ENCODE results near the gene IL20RA.
"Not testable (repeated sequence)": the region's sequence is repeated elsewhere in the genome, so short reads cannot be mapped to it uniquely, and the experiment has no call there.

Gene IL20RA

DNA sequence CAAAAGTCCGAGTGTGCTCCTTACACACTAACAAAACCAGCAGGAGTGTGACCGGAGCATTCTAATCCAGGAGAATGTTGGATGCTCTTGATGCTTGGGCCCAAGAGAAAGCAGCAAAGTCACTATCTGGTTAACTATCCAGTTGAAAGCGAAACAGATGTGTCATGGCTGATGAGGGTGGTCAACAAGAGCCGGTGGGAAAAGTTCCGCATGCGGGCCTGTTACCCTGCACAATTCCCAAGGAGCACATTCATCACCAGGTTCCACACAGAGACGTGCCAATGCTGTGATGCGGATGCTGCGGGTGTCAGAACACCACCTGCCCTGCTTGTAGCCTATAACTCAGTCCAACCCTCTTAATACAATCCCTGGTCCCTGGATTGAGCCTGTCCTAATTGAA is 38.7 kb downstream of the IL20RA start:
- DNase-seq = no peak

DNA sequence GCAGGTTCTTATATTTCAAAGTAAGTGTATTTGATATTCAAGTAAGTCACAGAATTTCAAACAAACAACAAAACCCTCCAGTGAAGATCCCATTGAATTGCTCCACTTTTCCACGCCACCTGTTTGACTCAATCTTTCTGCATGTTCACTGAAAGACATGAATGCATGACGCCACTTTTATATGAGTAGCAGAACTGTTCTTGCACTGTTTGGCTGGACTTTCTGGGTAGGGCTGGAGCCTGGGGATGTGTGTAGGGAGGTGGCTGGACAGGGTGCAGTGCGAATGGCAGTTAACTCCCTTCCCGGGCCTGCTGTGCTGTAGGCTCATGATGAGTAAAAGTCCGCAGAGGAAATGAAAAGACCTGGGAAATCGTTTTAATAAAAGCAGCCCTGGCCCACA is 39.7 kb downstream of the IL20RA start:
- DNase-seq = no peak

GRCh38 chr6:137002505-137002904 is 42.3 kb downstream of the IL20RA start:
- no peak for DNase-seq

DNA sequence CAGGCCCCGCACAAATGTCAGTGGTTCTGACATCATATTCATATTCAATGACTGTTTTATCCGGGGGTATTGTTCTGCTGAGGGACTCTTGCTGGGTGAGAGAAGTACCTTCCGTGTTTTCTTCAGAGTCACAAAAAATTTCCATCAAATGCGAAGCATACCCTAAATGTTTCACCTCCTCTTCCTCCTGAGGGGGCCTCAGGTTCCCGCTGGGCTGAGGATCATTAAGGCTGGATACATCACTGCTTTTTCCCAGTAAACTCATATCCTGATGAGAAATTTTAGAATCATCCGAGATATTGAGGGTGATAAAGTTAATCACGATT is 42.8 kb downstream of the IL20RA start:
- DNase-seq = no peak

DNA sequence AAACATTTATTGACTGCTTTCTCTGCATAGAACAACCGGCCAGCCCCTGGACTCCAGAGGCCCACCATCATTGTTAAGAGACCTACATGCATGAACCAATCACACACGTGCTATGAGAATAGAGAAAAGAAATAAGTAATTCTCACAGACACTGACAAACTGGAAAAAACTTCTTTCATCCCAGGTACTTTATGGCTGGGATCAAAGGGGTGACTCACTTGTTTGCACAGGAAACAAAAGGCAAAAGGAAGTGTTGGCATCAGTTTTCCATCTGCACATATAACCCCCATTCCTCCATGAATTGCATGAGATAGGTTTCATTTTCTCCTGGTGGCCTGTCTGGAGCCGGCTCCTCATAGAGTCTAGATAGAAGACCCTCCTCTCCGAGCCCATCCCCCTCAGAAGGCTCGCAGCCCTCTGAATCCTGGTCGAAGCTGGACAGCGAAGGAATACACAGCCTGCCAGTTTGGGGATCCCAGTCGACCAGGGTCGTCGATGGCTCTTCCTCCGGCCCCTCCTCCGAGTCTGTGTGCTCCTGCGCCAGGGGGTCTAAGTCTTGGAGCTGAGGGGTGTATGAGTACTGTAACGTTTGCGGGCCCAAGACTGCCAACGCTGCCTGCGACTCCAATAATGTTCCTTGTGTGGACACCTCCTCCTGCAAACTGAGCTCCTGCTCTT is 43.3 kb downstream of the IL20RA start:
- no peak for DNase-seq

DNA sequence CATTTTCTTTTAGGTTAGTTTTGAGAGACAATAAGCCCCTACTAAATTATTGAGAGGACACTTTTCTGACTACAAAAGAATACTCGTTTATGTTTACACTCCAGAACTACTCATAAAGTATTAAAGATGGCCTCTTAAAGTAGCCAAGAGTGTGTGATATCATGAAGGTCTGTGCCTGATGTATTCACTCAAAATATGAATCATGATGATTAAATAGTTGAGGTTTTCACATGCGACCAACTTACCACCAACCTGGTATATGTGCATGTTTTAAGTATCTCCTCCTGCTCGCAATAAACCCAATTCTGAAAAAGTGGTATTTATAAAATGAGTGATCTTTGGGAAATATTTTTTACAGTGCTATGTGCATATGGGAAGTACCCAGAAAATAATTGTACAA is 43.9 kb downstream of the IL20RA start:
- no peak for DNase-seq

DNA sequence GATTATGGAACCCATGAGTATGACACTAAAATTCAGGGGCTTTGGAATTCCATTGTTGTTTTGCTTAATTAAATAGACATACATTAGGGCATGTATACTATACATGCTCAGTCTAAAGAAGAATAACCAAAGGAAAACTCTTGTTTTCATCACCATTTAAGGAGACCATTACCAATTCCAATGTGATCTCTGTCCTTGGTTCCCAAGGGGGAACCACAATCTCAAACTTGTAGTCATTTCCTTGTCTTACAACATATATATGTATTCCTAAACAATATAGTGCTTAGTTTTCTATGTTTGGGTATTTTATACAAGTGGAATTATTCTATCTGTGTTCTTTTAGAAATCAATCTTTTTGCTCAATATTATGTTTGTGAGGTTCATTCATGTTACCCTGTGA is 49.2 kb downstream of the IL20RA start:
- DNase-seq = no peak

GRCh38 chr6:136994782-136995181 is 50.0 kb downstream of the IL20RA start:
- no peak for DNase-seq

- DNase-seq = no peak
Measured at GRCh38 chr6:136992113-136992512, 52.7 kb downstream of the IL20RA start.

DNA sequence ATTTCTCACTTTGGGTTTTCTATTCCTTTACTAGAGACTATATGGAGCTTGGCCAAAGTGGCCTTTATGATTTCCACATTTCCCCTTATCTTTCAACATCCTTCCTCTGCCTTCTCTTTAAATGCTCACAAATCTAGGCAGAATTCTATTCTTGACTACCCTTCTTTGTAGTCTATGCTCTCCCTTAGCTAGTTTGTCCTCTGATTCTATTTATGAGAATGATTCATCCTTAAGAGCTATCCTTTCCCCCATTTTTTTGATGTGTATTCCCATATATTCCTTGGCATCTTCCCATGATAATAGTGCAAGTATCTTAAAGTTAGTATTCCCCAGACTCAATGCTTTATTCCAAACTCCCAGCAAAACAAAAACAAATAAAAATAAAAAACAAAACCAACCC is 53.1 kb downstream of the IL20RA start:
- DNase-seq = no peak

DNA sequence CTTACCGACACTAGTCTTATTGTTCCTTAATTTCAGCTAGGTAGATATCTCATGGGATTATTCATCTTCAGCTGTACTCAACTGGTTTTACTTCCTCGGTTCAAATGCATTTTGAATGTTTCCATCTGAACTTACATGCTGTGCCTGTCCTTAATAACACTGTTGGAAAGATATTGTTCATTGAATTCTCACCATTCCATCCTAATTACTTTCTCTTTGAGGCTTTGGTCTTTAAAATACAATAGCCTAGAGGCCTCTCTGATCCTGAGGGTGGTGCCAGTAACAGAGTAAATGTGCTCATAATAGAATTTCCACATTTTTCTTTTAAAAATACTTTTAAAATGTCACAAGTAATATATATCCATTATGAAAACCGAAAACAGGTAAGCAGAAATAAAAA is 54.0 kb downstream of the IL20RA start:
- no peak for DNase-seq

DNA sequence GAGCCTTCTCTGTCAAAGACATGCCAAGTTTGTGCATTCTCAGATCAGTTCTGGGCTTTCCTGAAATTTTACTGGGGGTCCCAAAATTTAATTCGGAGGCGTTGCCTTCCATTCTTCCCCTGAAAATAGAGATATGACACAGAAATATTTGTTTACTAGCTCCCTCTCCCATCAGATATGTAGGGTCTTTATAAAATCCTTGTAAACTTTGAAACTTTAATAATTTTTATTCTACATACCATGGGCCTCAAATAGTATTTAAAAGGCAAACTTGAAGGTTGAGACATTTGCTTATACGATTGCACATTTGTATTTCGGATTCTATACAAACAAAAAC is 54.6 kb downstream of the IL20RA start:
- no peak for DNase-seq

GRCh38 chr6:136989571-136990241 is 55.1 kb downstream of the IL20RA start:
- DNase-seq = no peak

DNA sequence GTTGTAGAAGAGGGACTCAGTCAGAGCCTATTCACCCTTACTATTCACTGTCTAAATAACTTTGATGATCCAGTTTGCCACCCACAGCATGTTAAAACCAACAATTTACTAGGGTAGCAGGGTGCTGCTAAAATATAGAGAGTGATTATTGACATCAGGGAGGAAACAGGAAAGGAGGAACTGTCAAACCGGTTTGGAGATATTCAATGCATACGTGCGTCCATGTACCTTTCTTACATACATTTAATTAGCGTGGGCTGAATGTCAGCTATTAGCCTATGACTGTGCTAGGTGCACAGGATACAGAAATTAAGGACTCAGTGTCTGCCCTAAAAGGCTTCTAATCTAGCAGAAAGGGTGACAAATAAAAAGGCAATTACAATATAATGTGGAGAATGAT is 57.2 kb downstream of the IL20RA start:
- DNase-seq = no peak

- DNase-seq = no peak
Measured at GRCh38 chr6:136985502-136985901, 59.3 kb downstream of the IL20RA start.

DNA sequence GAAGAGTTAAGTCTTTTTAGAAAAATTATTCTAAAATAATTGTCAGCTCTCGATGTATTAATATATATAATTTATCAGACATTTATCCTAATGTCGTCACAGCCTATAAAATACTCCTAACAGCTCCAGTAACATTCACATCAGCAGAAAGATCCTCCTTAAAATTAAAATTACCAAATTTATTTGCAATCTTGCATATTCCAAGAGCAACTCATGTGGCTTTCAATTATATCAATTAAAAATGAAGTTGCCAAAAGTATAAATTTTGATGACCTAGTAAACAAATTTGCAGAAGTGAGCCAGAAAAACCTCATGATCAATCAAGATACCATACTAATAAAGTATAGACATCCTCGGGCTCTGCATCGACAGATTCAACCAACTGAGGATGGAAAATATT is 60.2 kb downstream of the IL20RA start:
- no peak for DNase-seq

- no peak for DNase-seq
Measured at GRCh38 chr6:136983687-136984086, 61.1 kb downstream of the IL20RA start.

DNA sequence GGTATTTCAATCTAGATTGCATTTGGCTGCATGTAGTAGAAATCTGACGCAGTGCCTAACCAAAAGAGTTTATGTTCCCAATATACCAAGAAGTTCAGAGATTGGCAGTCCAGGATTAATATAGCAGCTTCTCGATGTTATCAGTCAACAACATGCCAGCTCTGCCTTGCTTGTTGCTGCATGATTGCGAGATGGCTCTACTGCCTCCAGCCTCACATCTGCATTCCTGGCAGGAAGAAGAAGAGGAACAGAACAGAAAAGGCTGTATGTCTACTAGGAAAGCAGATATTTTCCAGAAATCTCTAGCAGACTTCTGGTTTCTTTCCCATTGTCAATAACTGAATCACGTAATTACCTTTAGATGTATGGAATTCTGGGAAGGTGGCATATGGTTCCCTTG is 61.8 kb downstream of the IL20RA start:
- no peak for DNase-seq

GRCh38 chr6:136980070-136980469 is 64.7 kb downstream of the IL20RA start:
- no peak for DNase-seq

DNA sequence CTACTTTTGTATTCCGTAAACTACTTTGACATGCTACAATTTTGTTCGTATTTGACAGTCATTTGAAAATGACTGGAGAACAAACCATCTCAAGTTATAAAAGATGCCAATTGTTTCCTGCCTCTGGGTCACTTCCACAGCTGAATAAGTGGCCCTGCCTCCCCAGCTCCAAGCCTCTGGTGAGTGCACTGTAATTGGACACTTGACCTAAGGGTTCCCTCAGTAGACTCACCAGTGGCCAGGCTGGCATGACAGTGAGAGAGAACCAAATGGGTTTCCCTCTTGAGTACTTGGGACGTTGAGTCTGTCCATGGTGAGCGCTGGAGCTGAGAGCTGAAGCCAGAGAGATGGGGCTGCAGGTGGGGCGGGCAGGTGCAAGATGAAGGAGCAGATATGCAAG is 65.6 kb downstream of the IL20RA start:
- no peak for DNase-seq

DNA sequence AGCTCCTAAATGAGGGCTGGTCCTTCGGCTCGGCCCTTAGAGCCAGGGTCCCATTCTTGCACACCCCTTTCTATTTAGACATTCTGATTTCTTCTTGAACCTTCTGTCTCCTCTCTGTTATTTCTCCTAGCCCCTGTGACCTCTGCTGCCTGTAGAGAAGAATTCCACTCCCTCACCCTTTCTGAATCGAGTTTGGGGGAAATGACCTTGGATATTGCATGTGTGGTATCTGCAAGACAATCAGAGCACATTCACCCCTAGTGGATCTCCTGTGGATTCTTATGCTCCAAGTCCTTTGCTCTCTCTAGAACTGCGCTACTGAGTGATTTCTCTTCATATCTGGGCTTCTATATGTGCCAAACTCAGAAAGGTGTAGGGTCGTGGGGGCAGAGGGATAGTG is 67.7 kb downstream of the IL20RA start:
- no peak for DNase-seq

GRCh38 chr6:136975089-136975715 is 69.6 kb downstream of the IL20RA start:
- no peak for DNase-seq

DNA sequence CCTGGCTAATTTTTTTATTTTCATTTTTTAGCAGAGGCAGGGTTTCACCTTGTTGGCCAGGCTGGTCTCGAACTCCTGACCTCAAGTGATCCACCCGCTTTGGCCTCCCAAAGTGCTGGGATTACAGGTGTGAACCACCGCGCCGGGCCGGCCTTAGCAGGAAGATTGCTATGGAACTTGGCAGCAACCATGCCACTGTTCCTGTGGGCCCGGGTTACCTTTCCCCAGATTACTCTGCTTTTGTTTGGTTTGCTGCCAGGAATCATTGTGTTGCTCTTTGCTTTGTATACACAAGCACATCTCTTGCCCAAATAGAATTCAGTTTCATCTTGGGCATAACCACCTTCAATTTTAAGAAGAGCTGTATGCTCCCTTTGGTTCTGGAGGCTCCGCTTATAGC is 71.0 kb downstream of the IL20RA start:
- not testable (repeated sequence) for DNase-seq

- no peak for DNase-seq
Measured at GRCh38 chr6:136971609-136972008, 73.2 kb downstream of the IL20RA start.

- no peak for DNase-seq
Measured at GRCh38 chr6:136969930-136970329, 74.8 kb downstream of the IL20RA start.
